HG02610 (cell line): ENCODE data around the gene TOM1.

ENCODE experiments used
- ATAC-seq: cut with Tn5 transposase; IDR thresholded peaks from one replicate; pipeline ENCODE4 v1.9.1; 2021; ENCODE audit warnings: mild to moderate bottlenecking, moderate library complexity; ENCODE audit not compliant: unreplicated experiment

TOM1 gene

DNA sequence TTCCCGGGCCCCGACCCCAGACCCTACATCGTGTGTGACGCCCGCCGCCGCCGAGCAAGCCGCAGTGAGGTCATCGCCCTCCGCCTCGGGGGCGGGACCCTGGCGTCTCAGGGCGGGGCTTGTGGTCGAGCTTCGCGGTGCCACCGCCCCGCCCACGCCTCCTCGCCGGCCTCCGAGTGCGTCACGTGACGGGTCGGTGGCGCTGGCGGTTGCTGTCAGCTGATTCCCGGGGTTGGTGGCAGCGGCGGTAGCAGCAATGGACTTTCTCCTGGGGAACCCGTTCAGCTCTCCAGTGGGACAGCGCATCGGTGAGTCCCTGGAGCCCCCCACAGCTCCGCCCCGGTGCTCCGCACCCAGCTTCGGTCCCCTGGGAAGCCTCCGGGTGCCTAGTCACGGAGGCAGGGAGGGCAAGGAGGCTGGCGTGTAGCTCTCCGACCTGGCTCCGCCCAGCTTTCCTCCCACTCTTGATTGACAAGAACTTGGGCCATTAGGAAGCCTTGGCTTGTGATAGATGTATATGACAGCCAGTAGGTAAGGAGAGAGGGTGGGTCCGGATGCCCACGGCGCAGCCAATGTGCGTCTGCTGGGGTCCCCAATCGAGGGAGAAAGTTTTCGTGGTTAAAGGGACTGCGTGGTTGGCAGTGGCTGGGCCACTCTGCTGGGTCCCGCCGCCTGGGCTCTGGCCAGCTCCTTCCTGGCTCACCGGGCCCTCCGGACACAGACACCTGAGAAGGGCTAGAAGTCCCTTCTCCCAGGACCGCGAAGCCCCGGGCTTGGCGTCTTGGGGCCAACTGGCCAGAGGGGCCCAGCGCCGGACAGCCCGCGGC, at the start of gene TOM1:
Gene TOM1 (plus strand): TSS at position 222 of the 827 bp plus-strand sequence. CDS start 35 bp downstream, at position 257.
- ATAC-seq: peak; percentile 96

DNA sequence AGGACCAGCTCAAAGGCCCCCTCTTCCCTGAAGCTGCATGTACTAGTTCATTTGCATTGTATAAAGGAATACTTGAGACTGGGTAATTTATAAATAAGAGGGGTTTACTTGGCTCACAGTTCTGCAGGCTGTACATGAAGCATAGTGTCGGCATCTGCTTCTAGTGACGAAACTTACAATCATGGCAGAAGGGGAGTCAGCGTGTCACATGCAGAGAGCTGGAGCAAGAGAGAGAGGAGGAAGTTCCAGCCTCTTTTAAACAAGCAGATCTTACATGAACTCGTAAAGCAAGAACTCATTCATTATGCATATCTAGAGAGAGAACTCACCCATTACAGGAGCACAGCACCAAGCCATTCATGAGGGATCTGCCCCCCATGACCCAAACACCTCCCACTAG, 49.5 kb upstream of the TOM1 start:
- no peak for ATAC-seq

- no peak for ATAC-seq
Measured at GRCh38 chr22:35253946-35254345, 45.7 kb upstream of the TOM1 start.

DNA sequence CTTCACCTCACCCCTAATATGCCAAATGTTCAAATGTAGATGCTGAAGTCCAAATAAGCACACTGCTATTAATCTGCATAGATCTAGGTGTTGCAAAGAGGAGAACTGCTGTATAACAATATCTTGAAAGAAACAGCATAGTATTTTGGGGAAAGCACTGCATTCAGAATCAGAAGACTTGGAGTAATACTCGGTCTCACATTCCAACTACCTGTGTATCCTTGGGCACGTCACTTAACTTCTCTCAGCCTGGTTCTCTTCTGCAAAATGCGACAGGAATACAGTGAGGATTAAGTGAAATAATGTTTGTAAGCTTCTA, 42.7 kb upstream of the TOM1 start:
- ATAC-seq: peak; percentile 14

DNA sequence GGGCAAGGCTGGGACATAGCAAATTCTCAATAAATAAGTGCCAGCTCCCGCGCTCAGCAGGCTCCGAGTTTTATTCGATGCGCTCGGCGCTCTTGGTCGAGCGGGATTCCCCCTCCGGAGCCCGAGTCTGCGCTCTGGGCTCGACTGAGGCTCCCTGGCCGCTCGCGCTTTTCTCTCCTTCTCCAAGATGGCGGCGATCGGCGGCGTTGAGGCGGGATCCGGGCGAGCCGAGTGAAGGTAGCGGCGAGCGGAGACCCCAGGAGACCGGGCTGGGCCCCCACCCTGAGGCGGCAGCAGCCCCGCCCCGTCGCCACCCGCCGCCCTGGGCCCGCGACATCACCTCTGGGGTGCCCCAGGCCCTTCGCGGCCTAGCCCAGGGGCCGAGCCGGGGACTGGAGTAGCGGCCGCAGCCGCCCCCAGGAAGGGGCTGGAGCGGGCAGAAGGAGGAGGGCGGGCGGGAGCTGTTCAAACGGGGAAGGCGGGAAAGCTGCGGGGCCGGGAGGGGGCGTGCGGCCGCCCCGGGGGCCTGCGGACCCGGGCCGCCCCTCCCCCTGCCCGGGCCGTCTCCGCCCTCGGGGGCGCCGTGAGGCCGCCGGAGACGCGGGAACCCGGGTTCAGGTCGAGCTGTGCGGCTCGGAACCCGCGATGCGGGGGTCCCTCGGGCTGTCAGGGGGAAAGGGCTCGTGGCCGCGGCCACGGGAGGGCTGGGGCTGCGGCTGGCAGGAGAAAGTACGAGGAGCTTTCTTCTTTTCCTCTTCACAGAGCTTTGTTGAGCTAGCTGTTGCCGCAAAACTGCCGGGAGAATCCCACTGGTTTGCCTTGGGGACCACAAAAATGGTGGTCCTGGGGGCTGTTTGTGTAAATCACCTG, 42.1 kb upstream of the TOM1 start, which contains the start of gene HMGXB4:
Gene HMGXB4 (plus strand): TSS at position 173 of the 870 bp plus-strand sequence. CDS start 4,898 bp downstream, outside the sequence.
- ATAC-seq: peak; percentile 77

GRCh38 chr22:35258191-35258988, 41.3 kb upstream of the TOM1 start:
- ATAC-seq: no peak

DNA sequence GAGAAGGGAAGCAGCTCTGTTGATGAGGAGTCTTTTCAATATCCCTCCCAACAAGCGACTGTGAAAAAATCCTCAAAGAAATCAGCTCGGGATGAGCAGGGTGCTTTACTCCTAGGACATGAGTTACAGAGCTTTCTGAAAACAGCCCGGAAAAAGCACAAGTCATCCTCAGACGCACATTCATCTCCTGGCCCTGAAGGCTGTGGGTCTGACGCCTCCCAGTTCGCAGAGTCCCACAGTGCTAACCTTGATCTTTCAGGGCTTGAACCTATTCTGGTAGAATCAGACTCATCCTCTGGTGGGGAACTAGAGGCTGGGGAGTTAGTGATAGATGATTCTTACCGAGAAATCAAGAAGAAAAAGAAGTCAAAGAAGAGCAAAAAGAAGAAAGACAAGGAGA, 34.7 kb upstream of the TOM1 start:
- no peak for ATAC-seq

GRCh38 chr22:35266277-35266676, 33.4 kb upstream of the TOM1 start:
- no peak for ATAC-seq

- ATAC-seq: no peak
Measured at GRCh38 chr22:35269630-35270029, 30.1 kb upstream of the TOM1 start.

- ATAC-seq: no peak
Measured at GRCh38 chr22:35274154-35274871, 25.4 kb upstream of the TOM1 start.

DNA sequence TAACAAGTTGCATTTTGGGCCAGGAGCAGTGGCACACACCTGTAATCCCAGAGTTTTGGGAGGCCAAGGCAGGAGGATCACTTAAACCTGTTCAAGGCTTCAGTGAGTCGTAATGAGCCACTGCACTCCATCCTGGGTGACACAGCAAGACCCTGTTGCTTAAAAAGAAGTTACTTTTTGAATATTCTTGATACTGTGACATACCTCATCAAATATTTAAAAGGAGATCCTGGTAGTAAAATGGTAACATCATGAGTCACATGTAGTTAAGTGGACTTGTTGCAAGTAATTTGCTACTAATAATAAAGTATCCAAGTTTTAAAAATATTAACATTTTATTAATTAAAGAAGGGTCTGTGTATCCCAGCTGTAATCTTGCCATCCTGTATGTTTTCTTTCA, 24.1 kb upstream of the TOM1 start:
- no peak for ATAC-seq

GRCh38 chr22:35276019-35276418, 23.7 kb upstream of the TOM1 start:
- no peak for ATAC-seq

GRCh38 chr22:35288116-35288515, 11.6 kb upstream of the TOM1 start:
- no peak for ATAC-seq

- ATAC-seq: no peak
Measured at GRCh38 chr22:35292786-35293185, 6.9 kb upstream of the TOM1 start.

DNA sequence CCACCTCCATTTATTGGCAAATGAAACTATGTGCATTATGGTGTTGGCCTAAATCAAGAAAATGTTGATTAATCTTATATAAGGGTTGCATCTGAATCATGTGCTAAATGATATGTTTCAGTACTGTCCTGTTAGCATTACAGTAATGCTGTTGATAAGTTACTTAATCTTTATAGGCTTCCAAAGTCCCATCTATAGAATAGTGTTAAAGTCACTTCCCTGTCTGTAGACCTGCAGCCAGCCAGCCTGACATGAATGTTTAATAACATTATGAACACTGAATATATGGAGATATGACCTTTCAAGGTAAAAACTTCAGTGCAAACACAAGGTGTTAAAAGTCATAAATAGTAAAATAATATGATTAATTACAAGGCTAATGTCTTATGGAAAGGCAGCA, 3.6 kb upstream of the TOM1 start:
- ATAC-seq: no peak

- peak; percentile 2 for ATAC-seq
Measured at GRCh38 chr22:35299217-35299672, 449 bp upstream of the TOM1 start.

DNA sequence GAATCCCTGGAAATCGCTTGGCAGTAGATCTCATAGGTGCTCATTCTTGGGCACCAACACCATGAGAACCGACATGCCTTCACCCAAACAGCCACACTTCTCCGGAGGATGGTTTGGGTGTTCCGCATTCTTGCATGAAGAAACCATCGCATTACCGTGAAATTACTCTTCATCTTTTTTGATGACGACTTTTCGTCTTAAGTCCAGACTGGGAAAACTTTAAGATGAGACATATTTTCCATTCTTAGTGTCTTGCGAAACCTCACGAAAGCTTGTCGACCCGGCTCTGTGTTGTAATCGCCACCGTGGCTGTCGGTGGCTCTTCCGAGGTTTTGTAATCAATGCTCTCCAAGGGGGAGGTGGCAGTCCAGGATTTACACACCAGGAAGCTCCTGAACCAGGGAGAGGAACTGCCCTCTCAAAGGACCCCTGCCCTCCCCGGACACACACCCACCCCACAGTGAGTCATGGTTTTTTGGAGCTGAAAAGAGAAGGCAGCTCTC, 1.7 kb downstream of the TOM1 start:
- no peak for ATAC-seq

GRCh38 chr22:35303029-35303624, 3.4 kb downstream of the TOM1 start:
- ATAC-seq: no peak

GRCh38 chr22:35305525-35306070, 5.9 kb downstream of the TOM1 start:
- no peak for ATAC-seq
